ENCODE results near the gene EYA2. TPM values are rescaled to one million over a fixed set of nuclear protein-coding genes. Genes with fewer than 3 reads are reported as not detected.
A peak's percentile ranks its signal among the peaks of the same experiment; 100 is the strongest.

The EYA2 gene
- total RNA-seq, 1 donor from 2014 or later, result 0.40 TPM

DNA sequence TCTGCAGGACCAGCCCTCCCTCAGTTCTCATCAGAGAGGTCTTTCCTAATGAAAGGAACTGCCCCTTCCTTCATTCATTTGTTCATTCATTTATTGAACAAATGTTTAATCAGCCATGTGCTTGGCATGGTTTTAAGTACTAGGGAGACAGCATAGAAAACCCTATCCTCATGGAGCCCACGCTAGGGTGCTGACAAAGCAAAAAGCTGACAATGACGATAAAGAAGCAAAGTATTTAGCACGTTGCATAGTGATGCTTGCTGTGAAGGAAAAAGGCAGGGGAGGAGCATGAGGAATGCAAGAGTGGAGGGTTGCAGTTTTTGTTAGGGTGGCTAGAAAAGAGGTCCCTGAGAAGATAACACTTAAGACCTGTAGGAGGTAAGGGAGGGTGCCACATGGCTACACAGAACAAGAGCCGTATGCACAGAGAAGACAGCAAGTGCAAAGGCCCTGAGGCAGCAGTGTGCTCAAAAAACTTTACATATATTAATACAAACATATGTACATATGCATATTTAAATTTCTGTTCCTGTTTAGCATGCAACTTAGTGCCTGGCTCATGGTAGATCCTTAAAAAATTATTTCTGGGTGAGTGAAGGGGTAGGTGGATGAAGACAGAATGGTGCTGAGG lies 98.9 kb downstream of the EYA2 start:
- no peak for DNase-seq (ENCODE audit: low spot score)
- intact Hi-C loops (cut with DNase I), result no loop called here

DNA sequence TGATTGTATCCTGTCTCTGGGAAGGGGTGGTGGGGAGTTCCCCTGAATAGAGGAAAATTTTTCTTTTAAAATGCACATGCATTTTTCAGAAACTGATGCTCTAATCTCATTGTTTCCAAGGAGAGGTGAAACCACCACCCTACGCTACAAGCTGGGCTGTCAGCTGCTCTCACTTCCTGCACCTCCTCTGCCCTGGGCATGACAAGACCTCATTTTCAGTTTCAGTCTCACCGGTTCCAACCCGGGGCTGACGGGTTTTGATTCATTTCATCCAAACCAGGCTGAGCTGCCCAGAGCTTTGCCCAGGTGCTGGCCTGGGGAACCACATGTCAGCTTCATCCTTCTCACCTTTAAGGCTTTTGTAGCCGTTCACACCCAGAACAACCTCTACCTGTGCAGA lies 99.7 kb downstream of the EYA2 start:
- no peak for DNase-seq (ENCODE audit: low spot score)
- intact Hi-C loops (cut with DNase I), result no loop called here

GRCh38 chr20:46995561-46996142 lies 101.0 kb downstream of the EYA2 start:
- intact Hi-C loops (cut with DNase I), result no loop called here
- DNase-seq (ENCODE audit: low spot score), result no peak

DNA sequence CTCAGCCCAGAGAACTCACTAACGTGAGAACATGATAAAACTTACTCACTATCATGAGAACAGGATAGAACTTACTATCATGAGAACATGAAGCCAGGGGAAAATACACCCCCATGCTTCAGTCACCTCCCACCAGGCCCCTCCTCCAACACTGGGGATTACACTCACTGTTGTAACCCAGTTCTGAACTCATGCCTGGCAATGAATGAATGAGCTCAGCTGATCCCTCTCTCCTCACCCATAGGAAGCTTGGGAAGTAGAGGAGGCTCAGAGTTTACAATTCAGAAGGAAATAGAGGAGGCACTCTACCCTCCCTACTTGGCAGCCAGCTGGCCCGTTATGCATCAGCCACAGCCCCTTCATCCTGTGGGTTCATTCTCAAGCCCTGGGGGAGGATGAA lies 102.5 kb downstream of the EYA2 start:
- no peak for DNase-seq (ENCODE audit: low spot score)
- intact Hi-C loops (cut with DNase I), result no loop called here

DNA sequence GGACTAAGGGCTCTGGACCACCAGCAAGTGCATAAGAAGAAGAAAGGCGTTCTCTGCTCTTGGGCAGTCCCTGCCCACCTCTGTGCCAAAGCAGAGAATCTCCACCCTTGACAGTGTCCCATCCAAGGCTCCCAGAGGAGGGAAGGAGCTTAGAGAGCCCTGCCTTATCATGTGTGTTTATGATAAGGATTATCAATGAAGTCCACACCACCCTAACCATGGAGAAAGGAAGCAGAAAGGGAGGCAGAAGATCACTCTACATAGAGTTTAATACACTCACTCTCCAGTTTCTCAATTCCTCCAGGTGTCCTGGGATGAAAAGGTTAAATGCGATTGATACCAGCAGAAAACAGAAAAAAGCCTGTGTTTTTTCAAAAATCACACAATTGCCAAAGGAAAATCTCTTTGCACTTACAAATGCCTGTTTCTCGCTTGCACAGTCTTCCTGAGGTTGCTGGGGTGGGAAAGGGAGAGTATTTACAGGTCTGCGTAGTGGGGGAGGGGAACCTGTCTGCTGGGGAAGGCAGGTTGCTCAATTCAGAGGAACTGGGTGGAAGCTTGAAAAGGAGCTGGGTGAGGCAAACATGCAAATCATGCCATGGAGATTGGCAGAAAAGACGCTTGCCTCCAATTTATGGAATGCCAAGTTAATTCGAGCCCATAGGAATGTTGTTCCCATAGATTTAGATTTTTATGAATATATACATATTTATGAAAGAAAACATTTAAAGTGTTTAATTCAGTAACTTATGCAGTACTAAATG lies 104.0 kb downstream of the EYA2 start:
- peak; percentile 47 for DNase-seq (ENCODE audit: low spot score)
- intact Hi-C loops (cut with DNase I), result no loop called here

DNA sequence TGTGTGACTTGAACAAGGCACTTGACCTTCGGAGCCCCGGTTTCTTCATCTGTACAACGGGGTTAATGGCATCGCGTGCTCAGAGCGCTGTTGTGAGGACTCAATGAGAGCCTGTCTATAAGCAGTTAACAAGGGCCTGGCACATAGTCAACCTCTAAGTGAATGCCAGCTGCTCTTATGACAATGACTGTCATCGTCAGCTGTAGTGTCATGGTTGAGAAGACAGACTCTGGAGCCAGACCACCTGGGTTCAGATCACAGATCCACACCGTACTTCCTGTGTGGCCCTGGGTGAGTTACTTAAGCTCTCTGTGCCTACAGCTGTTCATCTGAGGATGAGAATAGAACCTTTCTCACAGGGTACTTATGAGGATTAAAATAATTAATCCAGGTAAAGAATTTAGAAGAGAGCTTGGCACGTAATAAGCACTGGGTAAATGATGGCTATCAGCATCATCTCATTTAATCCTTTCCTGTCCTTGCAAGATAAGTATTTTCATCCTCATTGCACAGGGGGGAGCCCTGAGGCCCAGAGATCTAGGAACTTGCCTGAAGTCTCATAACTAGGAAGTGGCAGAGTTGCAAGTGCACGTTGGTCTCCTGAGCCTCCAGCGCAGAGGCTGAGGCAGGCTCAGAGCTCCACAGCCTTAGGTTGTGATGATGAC lies 105.3 kb downstream of the EYA2 start:
- no peak for DNase-seq (ENCODE audit: low spot score)
- intact Hi-C loops (cut with DNase I), result no loop called here

- DNase-seq (ENCODE audit: low spot score), result no peak
- intact Hi-C loops (cut with DNase I), result no loop called here
Measured at GRCh38 chr20:47003223-47003622, 108.6 kb downstream of the EYA2 start.

GRCh38 chr20:47004179-47004578 lies 109.5 kb downstream of the EYA2 start:
- intact Hi-C loops (cut with DNase I), result no loop called here

GRCh38 chr20:47007826-47008655 lies 113.4 kb downstream of the EYA2 start:
- intact Hi-C loops (cut with DNase I), result no loop called here
- DNase-seq (ENCODE audit: low spot score), result peak; percentile 22

More at GRCh38 chr20:47004179-47004578, 109.5 kb downstream of the EYA2 start:
- no peak for DNase-seq (ENCODE audit: low spot score)

GRCh38 chr20:47008842-47009518 lies 114.3 kb downstream of the EYA2 start:
- intact Hi-C loops (cut with DNase I), result no loop called here

GRCh38 chr20:47009784-47010183 lies 115.1 kb downstream of the EYA2 start:
- DNase-seq (ENCODE audit: low spot score), result no peak
- intact Hi-C loops (cut with DNase I), result no loop called here

More at GRCh38 chr20:47008842-47009518, 114.3 kb downstream of the EYA2 start:
- DNase-seq (ENCODE audit: low spot score), result peak; percentile 5

GRCh38 chr20:47011984-47012383 lies 117.3 kb downstream of the EYA2 start:
- peak; percentile 17 for DNase-seq (ENCODE audit: low spot score)
- intact Hi-C loops (cut with DNase I), result no loop called here

DNA sequence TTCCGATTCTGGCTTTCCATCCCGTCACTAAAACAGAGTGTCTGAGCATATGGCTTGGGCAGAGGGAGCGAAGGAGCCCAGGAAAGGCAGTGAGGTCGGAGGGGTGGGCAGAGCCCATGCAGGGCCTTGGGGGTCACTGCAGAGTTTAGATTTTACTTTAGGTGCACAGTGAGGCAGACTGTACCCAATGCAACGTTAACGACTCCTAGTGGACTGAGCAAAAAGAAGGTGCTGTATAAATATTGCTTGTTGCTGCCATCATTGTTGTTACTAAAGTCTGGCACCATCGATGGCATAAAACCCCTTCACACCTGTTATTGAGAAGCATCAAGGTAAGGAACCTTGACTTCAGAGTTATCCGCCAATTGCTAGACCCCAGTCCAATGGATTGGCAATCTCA lies 119.0 kb downstream of the EYA2 start:
- DNase-seq (ENCODE audit: low spot score), result peak; percentile 10
- intact Hi-C loops (cut with DNase I), result no loop called here

GRCh38 chr20:47016068-47016664 lies 121.5 kb downstream of the EYA2 start:
- peak; percentile 4 for DNase-seq (ENCODE audit: low spot score)
- intact Hi-C loops (cut with DNase I), result no loop called here

DNA sequence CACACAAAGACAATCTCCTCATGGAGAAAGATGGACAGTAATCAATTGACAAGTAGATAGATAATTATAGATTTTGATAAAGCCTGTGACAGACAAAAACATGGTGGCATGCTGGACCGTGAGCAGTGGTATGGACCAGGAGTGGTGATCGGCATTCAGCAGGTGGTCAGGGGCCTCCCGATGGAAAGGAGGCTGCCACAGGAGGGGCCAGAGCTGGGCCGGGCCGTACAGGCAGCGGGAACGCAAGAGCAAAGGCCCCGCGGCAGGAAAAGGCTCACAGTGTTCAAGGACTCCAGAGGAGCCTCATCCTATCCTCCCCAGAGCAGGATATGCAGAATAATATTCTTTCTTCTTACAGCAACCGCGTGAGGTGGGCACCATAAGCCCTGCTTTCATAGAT lies 123.7 kb downstream of the EYA2 start:
- intact Hi-C loops (cut with DNase I), result no loop called here
- peak; percentile 35 for DNase-seq (ENCODE audit: low spot score)

DNA sequence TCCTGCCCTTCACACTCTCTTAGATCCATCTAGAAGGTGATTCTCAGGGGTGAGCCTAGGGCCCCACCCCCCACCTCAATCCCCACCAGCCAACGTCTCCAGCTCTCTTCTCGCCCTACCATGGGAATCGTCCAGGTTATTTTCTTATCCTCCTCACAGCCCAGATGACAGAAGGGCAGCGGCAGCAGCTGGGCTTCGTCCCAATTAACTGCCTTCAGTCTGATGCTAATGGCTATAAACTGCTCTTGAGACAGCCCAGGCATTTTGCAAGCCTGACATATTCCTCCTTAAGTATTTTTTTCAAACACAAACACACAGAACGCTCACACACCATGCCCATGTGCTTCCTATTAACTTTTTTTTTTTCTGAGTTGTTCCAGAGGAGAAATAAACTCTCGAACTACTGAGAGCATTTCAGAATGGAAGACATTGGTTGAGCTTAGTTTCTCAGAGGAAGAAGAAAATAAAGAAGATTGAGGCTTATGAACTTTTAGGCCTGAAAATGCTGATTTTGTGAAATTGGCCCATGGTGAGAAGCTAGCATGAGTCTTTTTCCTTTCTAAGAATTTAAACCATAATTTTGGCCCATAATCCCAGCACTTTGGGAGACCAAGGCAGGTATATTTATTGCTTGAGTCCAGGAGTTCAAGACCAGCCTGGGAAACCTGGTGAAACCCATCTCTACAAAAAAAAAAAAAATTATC lies 124.6 kb downstream of the EYA2 start:
- DNase-seq (ENCODE audit: low spot score), result peak; percentile 29
- intact Hi-C loops (cut with DNase I), result no loop called here

DNA sequence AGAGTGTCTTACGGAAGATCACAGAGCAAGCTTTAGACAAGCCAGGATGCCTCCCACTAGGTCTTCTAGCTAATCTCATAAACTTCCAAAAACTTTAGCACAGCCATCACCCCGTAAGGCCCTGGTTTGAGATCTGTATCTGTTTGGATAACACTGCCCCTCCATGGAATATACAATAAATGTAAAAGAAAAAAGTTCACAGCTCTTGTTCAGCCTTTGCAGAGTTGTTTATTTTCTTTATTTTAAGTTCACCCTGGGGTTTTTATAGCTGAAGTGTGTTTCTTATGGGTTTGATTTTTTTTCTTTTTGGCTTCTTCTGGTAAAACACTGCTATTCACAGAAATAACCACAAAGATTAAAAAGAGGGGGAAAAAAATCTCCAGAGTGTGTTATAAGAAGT lies 125.6 kb downstream of the EYA2 start:
- no peak for DNase-seq (ENCODE audit: low spot score)
- intact Hi-C loops (cut with DNase I), result no loop called here

DNA sequence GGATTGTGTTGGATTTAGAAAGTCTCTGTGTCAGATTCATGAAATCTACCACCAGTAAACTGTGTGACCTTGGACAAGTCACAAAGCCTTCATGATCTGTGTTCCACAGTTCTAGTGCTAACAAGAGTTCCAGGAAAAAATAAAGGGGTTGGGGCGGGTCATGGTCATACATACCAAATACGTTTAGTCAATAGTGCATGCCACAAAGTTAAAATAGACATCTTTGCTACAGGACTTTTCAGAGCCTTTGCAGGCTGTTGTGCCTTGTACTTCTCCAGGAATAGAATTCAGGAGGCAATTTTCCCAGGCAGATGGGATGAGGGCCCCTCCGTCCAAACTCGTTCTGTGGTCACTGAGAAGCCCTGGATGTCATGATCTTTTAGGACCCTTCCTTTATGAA lies 127.2 kb downstream of the EYA2 start:
- intact Hi-C loops (cut with DNase I), result no loop called here
- peak; percentile 49 for DNase-seq (ENCODE audit: low spot score)

Measured in cardiac septum (tissue), 1 donor.